HG03066 (cell line): Measurements from ENCODE around the gene DNAJC11.
"Not testable (repeated sequence)": the region's sequence is repeated elsewhere in the genome, so short reads cannot be mapped to it uniquely, and the experiment has no call there.

ENCODE experiments used
- ATAC-seq: cut with Tn5 transposase; IDR thresholded peaks from one replicate; pipeline ENCODE4 v1.9.1; 2021; ENCODE audit warnings: low read depth; ENCODE audit not compliant: unreplicated experiment

Gene DNAJC11

GRCh38 chr1:6701437-6702153 lies at the start of gene DNAJC11:
TSS of gene DNAJC11 (minus strand) at chr1:6701816. CDS start at chr1:6701800, 16 bp downstream.
- peak; percentile 96 for ATAC-seq

- no peak for ATAC-seq
Observed at GRCh38 chr1:6750490-6750889, 48.9 kb upstream of the DNAJC11 start.

DNA sequence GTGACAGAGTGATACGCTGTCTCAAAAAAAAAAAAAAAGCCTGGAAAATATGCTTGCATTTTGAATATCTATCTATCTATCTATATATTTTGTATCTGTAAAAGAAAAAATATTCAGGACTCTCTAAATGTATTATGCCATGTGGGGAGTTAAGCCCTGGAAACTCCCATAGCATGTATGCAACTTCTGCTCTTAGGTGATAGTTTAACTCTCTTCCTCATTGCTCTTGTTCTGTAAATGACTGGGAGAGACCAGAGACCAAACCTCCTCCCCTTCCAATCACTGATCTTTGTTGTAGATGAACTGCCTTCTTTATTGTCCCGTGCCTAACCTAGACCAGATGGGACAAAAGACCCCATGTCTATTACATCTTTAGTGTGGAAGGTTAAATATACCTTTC lies 46.1 kb upstream of the DNAJC11 start:
- ATAC-seq: no peak

DNA sequence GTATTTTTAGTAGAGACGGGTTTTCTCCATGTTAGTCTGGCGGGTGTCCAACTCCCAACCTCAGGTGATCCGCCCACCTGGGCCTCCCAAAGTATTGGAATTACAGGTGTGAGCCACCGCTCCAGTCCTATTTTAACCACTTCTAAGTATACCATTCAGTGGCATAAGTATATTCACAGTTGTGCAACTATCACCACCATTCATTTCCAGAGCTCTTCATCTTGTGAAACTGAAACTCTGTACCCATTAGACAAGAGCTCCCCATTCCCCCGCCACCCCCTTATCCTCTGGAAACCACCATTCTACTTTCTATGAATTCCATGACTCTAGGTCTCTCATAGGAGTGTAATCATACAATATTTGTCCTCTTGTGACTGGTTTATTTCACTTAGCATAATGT lies 43.5 kb upstream of the DNAJC11 start:
- ATAC-seq: no peak

DNA sequence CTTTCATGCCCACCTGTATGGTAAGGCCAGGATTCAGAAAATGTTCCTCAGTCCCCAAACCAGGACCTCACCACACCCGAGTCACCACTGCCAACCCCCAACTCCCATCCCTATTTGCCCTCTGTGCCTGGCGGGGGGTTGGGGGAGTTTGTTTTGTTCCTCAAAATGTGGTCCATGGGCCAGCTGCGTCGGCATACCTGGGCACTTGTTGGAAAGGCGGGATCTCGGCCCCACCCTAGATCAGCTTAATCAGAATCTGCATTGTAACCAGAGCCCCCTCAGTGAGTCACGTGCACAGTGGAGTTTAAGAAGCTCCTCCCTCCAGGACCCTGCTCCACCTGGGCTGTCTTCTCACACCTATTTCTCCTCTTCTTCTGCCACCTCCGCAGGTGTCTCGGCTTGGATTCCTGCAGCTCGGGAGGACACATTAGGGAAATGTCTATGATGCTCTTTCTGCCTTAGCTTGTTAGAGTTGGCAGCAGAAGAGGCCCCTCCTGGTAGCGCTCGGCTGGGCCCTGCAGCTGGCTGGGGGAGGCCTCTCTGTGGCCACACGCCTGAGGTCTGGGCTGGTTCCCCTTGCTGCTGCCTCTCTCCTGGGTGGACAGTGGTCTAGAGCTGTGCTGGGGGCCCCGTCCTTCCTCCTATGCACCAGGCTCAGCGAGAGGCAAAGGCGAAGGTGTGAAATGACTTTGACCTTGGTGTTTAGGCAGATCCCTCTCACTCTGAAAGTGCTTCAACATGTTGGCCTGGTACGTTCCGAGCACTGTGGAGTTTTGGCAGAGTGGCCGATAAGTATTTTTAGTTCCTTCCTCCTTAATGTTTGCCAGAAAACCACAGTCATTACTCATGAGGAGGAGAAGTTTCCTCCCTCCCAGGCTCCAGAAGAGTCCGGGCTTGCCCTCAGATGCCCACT lies 41.8 kb upstream of the DNAJC11 start:
- no peak for ATAC-seq

GRCh38 chr1:6742676-6743188 lies 41.1 kb upstream of the DNAJC11 start:
- ATAC-seq: not testable (repeated sequence)

- no peak for ATAC-seq
Observed at GRCh38 chr1:6738987-6739676, 37.5 kb upstream of the DNAJC11 start.

DNA sequence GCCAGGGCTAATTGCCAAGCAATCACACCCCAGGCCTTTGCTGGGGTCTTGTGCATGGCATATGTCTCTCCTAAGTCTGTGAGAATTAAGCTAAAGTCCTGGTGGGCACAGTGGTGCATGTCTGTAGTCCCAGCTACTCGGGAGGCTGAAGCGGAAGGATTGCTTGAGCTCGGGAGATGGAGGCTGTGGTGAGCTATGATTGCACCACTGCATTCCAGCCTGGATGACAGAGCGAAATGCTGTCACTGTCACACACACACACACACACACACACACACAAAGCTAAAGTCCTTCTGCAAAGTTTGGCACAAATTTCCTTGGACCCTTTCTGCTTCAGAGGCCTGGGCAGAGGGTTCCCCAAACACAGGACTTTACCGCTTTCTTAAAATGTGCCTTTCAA lies 31.3 kb upstream of the DNAJC11 start:
- no peak for ATAC-seq

DNA sequence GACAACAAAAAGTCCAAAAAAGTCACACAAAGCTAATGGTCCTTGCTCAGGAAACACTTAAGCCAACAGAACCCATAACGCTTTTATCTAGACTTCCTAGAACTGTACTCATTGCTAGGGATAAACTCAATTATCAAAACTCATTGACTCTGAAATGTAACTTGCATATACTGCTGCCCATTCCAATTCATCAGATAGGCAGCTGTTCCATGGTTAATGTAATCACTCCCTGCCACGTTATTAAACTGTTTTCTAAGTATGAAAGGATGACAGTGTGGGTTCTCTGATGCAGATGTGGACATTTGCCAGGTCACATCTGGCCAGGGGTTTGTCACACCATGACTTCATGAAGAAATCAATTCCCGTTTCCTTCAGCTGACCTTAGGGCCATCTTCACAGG lies 30.3 kb upstream of the DNAJC11 start:
- no peak for ATAC-seq

- no peak for ATAC-seq
Observed at GRCh38 chr1:6730880-6731279, 29.3 kb upstream of the DNAJC11 start.

- no peak for ATAC-seq
Observed at GRCh38 chr1:6730473-6730872, 28.9 kb upstream of the DNAJC11 start.

DNA sequence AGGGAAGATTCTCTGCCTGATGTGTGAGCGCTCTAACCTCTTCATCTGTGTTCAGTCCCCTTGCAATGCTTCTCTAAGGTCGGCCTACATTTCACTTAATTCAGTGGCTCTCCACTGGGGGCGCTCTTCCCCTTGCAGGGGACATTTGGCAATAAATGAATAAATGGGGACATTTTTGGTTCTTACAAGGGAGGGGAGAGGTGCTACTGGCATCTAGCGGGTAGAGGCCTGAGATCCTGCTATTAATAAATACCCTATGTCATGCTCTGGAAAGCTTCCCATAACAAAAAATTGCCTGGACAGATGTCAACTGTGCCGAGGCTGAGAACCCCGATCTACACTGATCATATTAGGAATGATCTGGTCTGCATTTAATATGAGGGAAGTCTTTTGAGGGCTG lies 25.9 kb upstream of the DNAJC11 start:
- no peak for ATAC-seq

GRCh38 chr1:6726253-6726652 lies 24.6 kb upstream of the DNAJC11 start:
- ATAC-seq: no peak

GRCh38 chr1:6724517-6725141 lies 23.0 kb upstream of the DNAJC11 start:
- no peak for ATAC-seq

GRCh38 chr1:6723621-6724428 lies 22.2 kb upstream of the DNAJC11 start:
- no peak for ATAC-seq

- ATAC-seq: no peak
Observed at GRCh38 chr1:6711174-6711573, 9.6 kb upstream of the DNAJC11 start.

GRCh38 chr1:6704746-6705145 lies 3.1 kb upstream of the DNAJC11 start:
- no peak for ATAC-seq

- ATAC-seq: no peak
Observed at GRCh38 chr1:6703016-6703415, 1.4 kb upstream of the DNAJC11 start.

GRCh38 chr1:6700853-6701436 lies 671 bp downstream of the DNAJC11 start:
- no peak for ATAC-seq
